ENCODE results near the gene MYO3B.

DNA sequence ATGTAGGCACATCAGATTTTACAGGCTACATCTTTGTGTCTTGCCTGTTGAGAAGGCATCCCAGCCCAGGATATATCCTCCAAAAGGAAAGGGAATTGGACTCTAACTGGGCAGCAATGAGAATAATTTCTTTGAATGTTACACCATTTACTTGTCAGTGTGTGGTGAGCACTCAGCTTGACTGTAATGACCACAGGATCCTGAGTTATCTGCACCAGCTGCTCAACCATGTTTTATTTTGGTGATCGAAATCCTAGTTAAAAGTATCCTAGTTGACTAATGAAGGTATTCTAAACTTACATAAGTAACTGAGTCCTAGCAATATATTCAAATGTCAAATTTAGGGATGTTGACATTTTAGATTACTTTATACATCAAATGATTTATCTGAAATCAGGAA, 123.0 kb downstream of the MYO3B start:
- no peak for TF ChIP-seq ZNF384 (IDR thresholded peaks at IDR 0.05)
- TF ChIP-seq TARDBP (IDR thresholded peaks at IDR 0.05) = no peak
